Measurements from ENCODE around the gene TRMU. TPM values are rescaled to one million over a fixed set of nuclear protein-coding genes. Genes with fewer than 3 reads are reported as not detected.
"Not testable (repeated sequence)": the region's sequence is repeated elsewhere in the genome, so short reads cannot be mapped to it uniquely, and the experiment has no call there.

TRMU gene
- total RNA-seq, 2 donors from 2014 or later, result 79.7 to 84.5 TPM

DNA sequence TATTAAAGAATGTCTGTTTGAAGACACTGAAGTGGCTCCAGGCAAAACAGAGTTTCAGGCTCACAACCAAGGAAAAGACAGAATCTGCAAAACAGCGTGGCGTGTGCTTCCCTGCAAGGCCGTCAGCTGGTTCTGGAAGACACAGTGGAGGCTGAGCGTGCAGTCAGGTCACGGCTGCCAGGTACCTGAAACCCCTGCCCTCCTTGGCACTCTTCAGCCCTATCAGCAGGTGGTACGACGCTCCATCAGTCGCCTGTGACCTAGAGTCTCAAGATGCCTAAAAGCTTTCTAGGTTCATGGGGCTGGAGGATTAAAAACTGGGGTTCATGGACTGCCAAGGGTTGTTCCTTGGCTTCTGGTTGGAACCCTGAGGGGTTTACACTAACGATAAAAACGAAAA, 65.9 kb downstream of the TRMU start:
- no peaks in the 10 kb centered on the region for H3K27me3 ChIP-seq (ENCODE audit: control insufficient read depth, insufficient read depth, low read length, poor library complexity, severe bottlenecking)
- no peak overlapping the region for H3K27ac Mint-ChIP-seq
- 88 to 98% methylated on average over 7 to 10 of the region's 10 CpGs for WGBS, 2 experiments (ENCODE audit: insufficient coverage in 1 of 2, insufficient read length in 1 of 2)
- no peaks in the 10 kb centered on the region for H3K9me3 ChIP-seq (ENCODE audit: control insufficient read depth, low read length)
- no peak overlapping the region for H3K4me3 Mint-ChIP-seq
- no peaks in the 10 kb centered on the region for H3K27me3 Mint-ChIP-seq (ENCODE audit: insufficient read depth)
- no peak overlapping the region for H3K4me3 ChIP-seq (ENCODE audit: low read length)
- no peak overlapping the region for H3K27ac ChIP-seq (ENCODE audit: low read depth, low read length)
- H3K4me1 Mint-ChIP-seq, result no peaks in the 10 kb centered on the region
- no peak overlapping the region for H3K9ac ChIP-seq (ENCODE audit: extremely low read depth, low read length, poor library complexity, severe bottlenecking)
- no peaks in the 10 kb centered on the region for H3K4me1 ChIP-seq (ENCODE audit: control insufficient read depth, insufficient read depth, low read length)
- peaks cover 19% of the 10 kb centered on the region for H3K36me3 Mint-ChIP-seq (ENCODE audit: low read depth)
- TF ChIP-seq, protein P1, sequence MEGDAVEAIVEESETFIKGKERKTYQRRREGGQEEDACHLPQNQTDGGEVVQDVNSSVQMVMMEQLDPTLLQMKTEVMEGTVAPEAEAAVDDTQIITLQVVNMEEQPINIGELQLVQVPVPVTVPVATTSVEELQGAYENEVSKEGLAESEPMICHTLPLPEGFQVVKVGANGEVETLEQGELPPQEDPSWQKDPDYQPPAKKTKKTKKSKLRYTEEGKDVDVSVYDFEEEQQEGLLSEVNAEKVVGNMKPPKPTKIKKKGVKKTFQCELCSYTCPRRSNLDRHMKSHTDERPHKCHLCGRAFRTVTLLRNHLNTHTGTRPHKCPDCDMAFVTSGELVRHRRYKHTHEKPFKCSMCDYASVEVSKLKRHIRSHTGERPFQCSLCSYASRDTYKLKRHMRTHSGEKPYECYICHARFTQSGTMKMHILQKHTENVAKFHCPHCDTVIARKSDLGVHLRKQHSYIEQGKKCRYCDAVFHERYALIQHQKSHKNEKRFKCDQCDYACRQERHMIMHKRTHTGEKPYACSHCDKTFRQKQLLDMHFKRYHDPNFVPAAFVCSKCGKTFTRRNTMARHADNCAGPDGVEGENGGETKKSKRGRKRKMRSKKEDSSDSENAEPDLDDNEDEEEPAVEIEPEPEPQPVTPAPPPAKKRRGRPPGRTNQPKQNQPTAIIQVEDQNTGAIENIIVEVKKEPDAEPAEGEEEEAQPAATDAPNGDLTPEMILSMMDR (conservative IDR thresholded peaks at IDR 0.05), result no peak
- no peaks in the 10 kb centered on the region for H3K9me3 Mint-ChIP-seq
- peaks cover 2% of the 10 kb centered on the region for H3K36me3 ChIP-seq (ENCODE audit: control insufficient read depth, insufficient read depth, low read length)
- no peak for DNase-seq

DNA sequence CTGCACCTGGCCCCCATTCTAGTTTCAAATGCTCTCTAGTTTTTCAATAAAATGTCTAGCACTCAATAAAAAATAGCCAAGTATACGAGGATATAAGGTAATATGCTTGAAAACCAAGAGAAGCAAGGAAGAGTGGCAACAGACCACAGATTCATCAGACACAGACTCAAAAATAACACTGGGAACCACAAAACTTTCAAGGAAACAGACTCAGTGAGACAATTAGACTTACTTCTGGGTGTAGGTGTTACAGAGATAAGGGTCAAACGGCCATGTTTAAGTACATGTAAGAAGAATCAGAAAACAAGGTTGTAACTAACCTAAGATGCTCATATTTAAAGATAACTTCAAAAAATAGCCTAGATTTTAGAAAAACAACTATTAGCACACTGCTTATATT, 67.0 kb downstream of the TRMU start:
- TF ChIP-seq, protein P1 (conservative IDR thresholded peaks at IDR 0.05), result no peak
- H3K4me3 Mint-ChIP-seq, result no peak overlapping the region
- no peaks in the 10 kb centered on the region for H3K4me1 Mint-ChIP-seq
- no peaks in the 10 kb centered on the region for H3K27me3 Mint-ChIP-seq (ENCODE audit: insufficient read depth)
- DNase-seq, result no peak
- peaks cover 18% of the 10 kb centered on the region for H3K36me3 Mint-ChIP-seq (ENCODE audit: low read depth)
- Histone ChIP-seq H3K27ac (ENCODE audit: low read depth, low read length) (no peak overlapping the region), H3K4me1 (ENCODE audit: control insufficient read depth, insufficient read depth, low read length) (no peaks in the 10 kb centered on the region), H3K9me3 (ENCODE audit: control insufficient read depth, low read length) (no peaks in the 10 kb centered on the region), H3K27me3 (ENCODE audit: control insufficient read depth, insufficient read depth, low read length, poor library complexity, severe bottlenecking) (no peaks in the 10 kb centered on the region), H3K4me3 (ENCODE audit: low read length) (no peak overlapping the region), H3K36me3 (ENCODE audit: control insufficient read depth, insufficient read depth, low read length) (no peaks in the 10 kb centered on the region), H3K9ac (ENCODE audit: extremely low read depth, low read length, poor library complexity, severe bottlenecking) (no peak overlapping the region)
- H3K9me3 Mint-ChIP-seq, result no peaks in the 10 kb centered on the region
- no peak overlapping the region for H3K27ac Mint-ChIP-seq
- WGBS, 2 experiments (ENCODE audit: insufficient coverage in 1 of 2, insufficient read length in 1 of 2), result 97% methylated on average over 2 of the region's 2 CpGs; no CpG with 5 or more reads in 1 of the 2 experiments

DNA sequence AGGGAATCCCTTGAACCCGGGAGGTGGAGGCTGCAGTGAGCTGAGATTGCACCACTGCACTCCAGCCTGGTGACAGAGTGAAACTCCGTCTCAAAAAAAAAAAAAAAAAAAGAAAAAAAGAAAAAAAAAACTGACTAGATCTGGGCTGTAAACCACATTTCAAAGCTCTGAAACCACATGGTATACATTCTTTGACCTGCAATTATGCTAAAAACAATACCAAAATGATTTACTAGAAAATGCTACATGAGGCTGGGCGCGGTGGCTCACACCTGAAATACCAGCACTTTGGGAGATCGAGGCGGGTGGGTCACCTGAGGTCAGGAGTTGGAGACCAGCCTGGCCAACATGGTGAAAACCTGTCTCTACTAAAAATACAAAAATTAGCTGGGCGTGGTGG, 68.4 kb downstream of the TRMU start:
- H3K9me3 Mint-ChIP-seq; H3K9me3 ChIP-seq (ENCODE audit: control insufficient read depth, low read length); H3K27me3 Mint-ChIP-seq (ENCODE audit: insufficient read depth); H3K9ac ChIP-seq (ENCODE audit: extremely low read depth, low read length, poor library complexity, severe bottlenecking); DNase-seq; H3K4me3 ChIP-seq (ENCODE audit: low read length); H3K36me3 ChIP-seq (ENCODE audit: control insufficient read depth, insufficient read depth, low read length); H3K4me1 Mint-ChIP-seq; H3K4me3 Mint-ChIP-seq; H3K4me1 ChIP-seq (ENCODE audit: control insufficient read depth, insufficient read depth, low read length); H3K27ac ChIP-seq (ENCODE audit: low read depth, low read length); H3K27me3 ChIP-seq (ENCODE audit: control insufficient read depth, insufficient read depth, low read length, poor library complexity, severe bottlenecking); H3K27ac Mint-ChIP-seq: not testable (repeated sequence)
- 94 to 96% methylated on average over 5 to 6 of the region's 7 CpGs for WGBS, 2 experiments (ENCODE audit: insufficient coverage in 1 of 2, insufficient read length in 1 of 2)
- H3K36me3 Mint-ChIP-seq (ENCODE audit: low read depth), result peaks cover 10% of the 10 kb centered on the region

DNA sequence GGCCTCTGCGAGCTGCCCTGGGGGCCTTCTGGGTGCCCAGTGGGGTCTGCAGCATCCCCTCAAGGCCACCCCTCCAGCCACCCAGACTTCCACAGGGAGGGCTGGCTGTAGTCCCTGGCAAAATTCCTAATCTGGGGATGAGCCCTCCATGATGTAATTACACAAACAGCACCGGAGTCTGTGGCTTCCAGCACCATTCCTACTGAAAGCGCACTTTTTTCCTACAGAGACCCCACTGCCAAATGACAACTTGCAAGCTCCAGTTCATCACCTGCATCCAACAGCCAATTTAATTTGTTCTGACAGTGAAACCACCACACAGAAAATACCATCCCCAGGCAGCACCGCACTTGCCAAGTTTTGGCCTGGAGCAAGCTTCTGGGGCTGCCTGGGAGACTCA, 70.4 kb downstream of the TRMU start:
- Mint-ChIP-seq H3K4me3 (no peak overlapping the region), H3K4me1 (no peaks in the 10 kb centered on the region), H3K27me3 (ENCODE audit: insufficient read depth) (no peaks in the 10 kb centered on the region), H3K27ac (peak overlapping the region; percentile 26), H3K36me3 (ENCODE audit: low read depth) (peaks cover 15% of the 10 kb centered on the region), H3K9me3 (no peaks in the 10 kb centered on the region)
- TF ChIP-seq, protein P1 (conservative IDR thresholded peaks at IDR 0.05), result no peak
- Histone ChIP-seq H3K4me3 (ENCODE audit: low read length) (no peak overlapping the region), H3K36me3 (ENCODE audit: control insufficient read depth, insufficient read depth, low read length) (peaks cover 9% of the 10 kb centered on the region), H3K9ac (ENCODE audit: extremely low read depth, low read length, poor library complexity, severe bottlenecking) (no peak overlapping the region), H3K27ac (ENCODE audit: low read depth, low read length) (no peak overlapping the region), H3K27me3 (ENCODE audit: control insufficient read depth, insufficient read depth, low read length, poor library complexity, severe bottlenecking) (no peaks in the 10 kb centered on the region), H3K9me3 (ENCODE audit: control insufficient read depth, low read length) (no peaks in the 10 kb centered on the region), H3K4me1 (ENCODE audit: control insufficient read depth, insufficient read depth, low read length) (no peaks in the 10 kb centered on the region)
- no peak for DNase-seq
- 98 to 100% methylated on average over 3 to 4 of the region's 4 CpGs for WGBS, 2 experiments (ENCODE audit: insufficient coverage in 1 of 2, insufficient read length in 1 of 2)
